ENCODE results near the gene LRATD1. TPM values are rescaled to one million over a fixed set of nuclear protein-coding genes. Genes with fewer than 3 reads are reported as not detected.

Gene LRATD1
- total and polyA plus RNA-seq, 9 of the 15 experiments (the other 6 are each of a cell fraction or from before 2014, with no cell fraction given) = 0.36 to 6.5 (median 2.8) TPM

GRCh38 chr2:14619441-14619840 is 13.1 kb upstream of the LRATD1 start:
- H3K9me3 ChIP-seq (replicated peaks; ENCODE audit: control insufficient read depth, insufficient read depth, low read depth, low read length) = no peaks in the 10 kb centered on the region
- no peak overlapping the region for H2AFZ ChIP-seq (ENCODE audit: low read depth, low read length)
- H3K9ac ChIP-seq (ENCODE audit: insufficient read depth in 1 of 2, low read depth in 2 of 2, low read length in 2 of 2) = no peak overlapping the region
- no peak overlapping the region for H3K4me3 ChIP-seq
- no peaks in the 10 kb centered on the region for H3K27me3 ChIP-seq (ENCODE audit: control insufficient read depth in 2 of 2, insufficient read depth in 2 of 2, low read length in 2 of 2)
- FAIRE-seq (no peak), ATAC-seq (no peak), DNase-seq (ENCODE audit: extremely low read depth in 1 of 4, low spot score in 3 of 4) (no peak)
- no peak overlapping the region for H3K4me2 ChIP-seq (ENCODE audit: insufficient read depth, low read length)
- no peaks in the 10 kb centered on the region for H3K4me1 ChIP-seq (replicated peaks in 1 of 2; ENCODE audit: control insufficient read depth in 2 of 2, insufficient read depth in 2 of 2, low read length in 2 of 2)
- POLR2A ChIA-PET = no interaction called here
- no TSS peak for BruUV-seq (replicated peaks)
- whole genome bisulfite sequencing (ENCODE audit: insufficient coverage, low coverage, missing lambda C conversion rate) = 0% methylated on average over 3 of the region's 3 CpGs
- H4K20me1 ChIP-seq (replicated peaks; ENCODE audit: control insufficient read depth, insufficient read depth, low read length) = no peaks in the 10 kb centered on the region
- H3K79me2 ChIP-seq (ENCODE audit: control insufficient read depth, insufficient read depth, low read length) = no peaks in the 10 kb centered on the region
- H3K36me3 ChIP-seq (ENCODE audit: control insufficient read depth, insufficient read depth, low read length) = no peaks in the 10 kb centered on the region
- CTCF ChIA-PET (ENCODE audit: low intra/inter-chr PET ratio) = no interaction called here
- in situ Hi-C loops (cut with MboI) = no loop called here
- intact Hi-C loops (cut with micrococcal nuclease) = no loop called here
- no peaks in the 10 kb centered on the region for H3K9me1 ChIP-seq (ENCODE audit: control insufficient read depth, insufficient read depth, low read length)
- H3K27ac ChIP-seq (ENCODE audit: extremely low read depth, low read depth, low read length) = no peak overlapping the region
- TF ChIP-seq CEBPZ (IDR thresholded peaks at IDR 0.05; ENCODE audit: borderline replicate concordance, low read depth, low read length) (no peak), ZNF311 (CRISPR knock-in tag; IDR thresholded peaks at IDR 0.05) (no peak), RERE (CRISPR knock-in tag; IDR thresholded peaks at IDR 0.05; ENCODE audit: borderline replicate concordance) (no peak), U2AF1 (optimal IDR thresholded peaks at IDR 0.05; ENCODE audit: low read depth, low read length) (no peak), ZNF277 (CRISPR knock-in tag; IDR thresholded peaks at IDR 0.05; ENCODE audit: borderline replicate concordance) (no peak), ZBTB26 (CRISPR knock-in tag; IDR thresholded peaks at IDR 0.05) (no peak), PTTG1 (tag; IDR thresholded peaks at IDR 0.05; ENCODE audit: low read depth) (no peak), MED1 (CRISPR knock-in tag; IDR thresholded peaks at IDR 0.05; ENCODE audit: borderline replicate concordance) (no peak), ZFX (CRISPR knock-in tag; IDR thresholded peaks at IDR 0.05) (no peak), RBM25 (IDR thresholded peaks at IDR 0.05; ENCODE audit: low read depth, low read length, severe bottlenecking) (no peak), ZKSCAN8 (CRISPR knock-in tag; IDR thresholded peaks at IDR 0.05) (no peak)

Measured in K562 (cell line).